Activated T-helper 9 cell treated with anti-CD3 and anti-CD28 coated beads, Interleukin-2, amount 50 U/mL, for 16 hours (primary cell): ENCODE data around the gene C6orf141.

ENCODE experiments used
- DNase-seq: peaks from one replicate; pipeline ENCODE4 v3.0.0-alpha.2; 2020; ENCODE audit warnings: low read depth

Gene C6orf141

GRCh38 chr6:49540614-49541013, 9.9 kb upstream of the C6orf141 start:
- DNase-seq = no peak

- DNase-seq = no peak
Measured at GRCh38 chr6:49541210-49541724, 9.2 kb upstream of the C6orf141 start.

GRCh38 chr6:49541936-49542335, 8.5 kb upstream of the C6orf141 start:
- no peak for DNase-seq

- DNase-seq = no peak
Measured at GRCh38 chr6:49543087-49543858, 7.2 kb upstream of the C6orf141 start.

- DNase-seq = no peak
Measured at GRCh38 chr6:49546331-49546730, 4.1 kb upstream of the C6orf141 start.

- DNase-seq = no peak
Measured at GRCh38 chr6:49548613-49549304, 1.7 kb upstream of the C6orf141 start.

- no peak for DNase-seq
Measured at GRCh38 chr6:49549691-49550491, 577 bp upstream of the C6orf141 start.

GRCh38 chr6:49551078-49551865, 804 bp downstream of the C6orf141 start:
- DNase-seq = no peak

GRCh38 chr6:49551866-49552129, 1.3 kb downstream of the C6orf141 start:
- DNase-seq = no peak

- DNase-seq = no peak
Measured at GRCh38 chr6:49552596-49552995, 2.1 kb downstream of the C6orf141 start.

GRCh38 chr6:49553384-49553783, 2.9 kb downstream of the C6orf141 start:
- DNase-seq = no peak

- no peak for DNase-seq
Measured at GRCh38 chr6:49555951-49556350, 5.5 kb downstream of the C6orf141 start.

GRCh38 chr6:49556429-49556837, 6.0 kb downstream of the C6orf141 start:
- no peak for DNase-seq

- no peak for DNase-seq
Measured at GRCh38 chr6:49557177-49557576, 6.7 kb downstream of the C6orf141 start.

GRCh38 chr6:49558238-49558637, 7.8 kb downstream of the C6orf141 start:
- DNase-seq = no peak

- no peak for DNase-seq
Measured at GRCh38 chr6:49563006-49563886, 12.8 kb downstream of the C6orf141 start.

- DNase-seq = no peak
Measured at GRCh38 chr6:49564552-49564951, 14.1 kb downstream of the C6orf141 start.

- no peak for DNase-seq
Measured at GRCh38 chr6:49565261-49565660, 14.8 kb downstream of the C6orf141 start.

- DNase-seq = no peak
Measured at GRCh38 chr6:49565855-49566254, 15.4 kb downstream of the C6orf141 start.

- no peak for DNase-seq
Measured at GRCh38 chr6:49570474-49571079, 20.1 kb downstream of the C6orf141 start.

GRCh38 chr6:49576618-49577017, 26.1 kb downstream of the C6orf141 start:
- DNase-seq = no peak
